Neuronal stem cell (in vitro differentiated cells): ENCODE results near the gene ASS1.

ENCODE experiments used
- DNase-seq: peaks from one replicate; pipeline ENCODE4 v3.0.0-alpha.2; 2013; ENCODE audit warnings: low spot score
- H2AFZ ChIP-seq: one replicate; pipeline ENCODE4 v1.6.1; 2013; ENCODE audit warnings: mild to moderate bottlenecking, low read length, inconsistent platforms
- H2AK5ac ChIP-seq: 2 replicates; pipeline ENCODE4 v1.6.1; 2013; ENCODE audit warnings: low read depth, mild to moderate bottlenecking, inconsistent platforms, low read length, moderate library complexity, mixed read lengths
- H2BK120ac ChIP-seq: 2 replicates; pipeline ENCODE4 v1.6.1; 2013; ENCODE audit warnings: low read depth, mild to moderate bottlenecking, inconsistent platforms, low read length, moderate library complexity, mixed read lengths
- H2BK12ac ChIP-seq: one replicate; pipeline ENCODE4 v1.6.1; 2013; ENCODE audit warnings: low read length, inconsistent platforms
- H2BK15ac ChIP-seq: 2 replicates; pipeline ENCODE4 v1.6.1; 2013; ENCODE audit warnings: mild to moderate bottlenecking, low read length, inconsistent platforms, mixed read lengths
- H2BK5ac ChIP-seq: one replicate; pipeline ENCODE4 v1.6.1; 2013; ENCODE audit warnings: inconsistent platforms, mild to moderate bottlenecking, low read length, moderate library complexity
- H3K14ac ChIP-seq: one replicate; pipeline ENCODE4 v1.6.1; 2013; ENCODE audit warnings: low read length, inconsistent platforms
- H3K18ac ChIP-seq: 2 replicates; pipeline ENCODE4 v1.6.1; 2013; ENCODE audit warnings: low read length, inconsistent platforms
- H3K23ac ChIP-seq: 2 replicates; pipeline ENCODE4 v1.6.1; 2013; ENCODE audit warnings: low read depth, mild to moderate bottlenecking, mixed read lengths, low read length, inconsistent platforms; ENCODE audit not compliant: poor library complexity
- H3K27ac ChIP-seq: replicated peaks from 3 replicates; pipeline ENCODE4 v1.5.1; 2013; ENCODE audit warnings: low read length, inconsistent platforms
- H3K27me3 ChIP-seq, 3 experiments: 2 replicates each; pipeline ENCODE4 v1.6.1; 2013; ENCODE audit warnings: low read length in 3 of 3, mild to moderate bottlenecking in 2 of 3, inconsistent platforms in 1 of 3, low read depth in 1 of 3, mixed read lengths in 1 of 3, moderate library complexity in 1 of 3; ENCODE audit not compliant: control insufficient read depth in 3 of 3, insufficient read depth in 3 of 3
- H3K36me3 ChIP-seq, 2 donors: replicated peaks in 1 of 2; 2 replicates each; pipeline ENCODE4 v1.6.1; 2013; ENCODE audit warnings: low read length in 2 of 2; ENCODE audit not compliant: control insufficient read depth in 2 of 2, insufficient read depth in 2 of 2
- H3K4ac ChIP-seq: 2 replicates; pipeline ENCODE4 v1.6.1; 2013; ENCODE audit warnings: inconsistent platforms, mild to moderate bottlenecking, low read length, moderate library complexity
- H3K4me1 ChIP-seq, 2 donors: 1 replicate in 1 of 2; 2 replicates in 1 of 2; pipeline ENCODE4 v1.6.1; 2013; ENCODE audit warnings: low read length in 2 of 2, low read depth in 1 of 2; ENCODE audit not compliant: control insufficient read depth in 2 of 2, insufficient read depth in 1 of 2
- H3K4me2 ChIP-seq: one replicate; pipeline ENCODE4 v1.6.1; 2013; ENCODE audit warnings: mild to moderate bottlenecking, low read length, inconsistent platforms; ENCODE audit not compliant: insufficient read depth, poor library complexity, severe bottlenecking
- H3K4me3 ChIP-seq, 2 donors: 2 replicates each; pipeline ENCODE4 v1.5.1; 2013; ENCODE audit warnings: low read length in 2 of 2, mild to moderate bottlenecking in 2 of 2, inconsistent platforms in 1 of 2, moderate library complexity in 1 of 2
- H3K79me1 ChIP-seq: one replicate; pipeline ENCODE4 v1.6.1; 2013; ENCODE audit warnings: low read depth, mild to moderate bottlenecking, inconsistent platforms, low read length, moderate library complexity
- H3K9ac ChIP-seq: one replicate; pipeline ENCODE4 v1.6.1; 2013; ENCODE audit warnings: mild to moderate bottlenecking, low read depth, low read length, inconsistent platforms; ENCODE audit not compliant: poor library complexity
- H3K9me3 ChIP-seq, 2 donors: replicated peaks in 1 of 2; 2 replicates each; pipeline versions ENCODE3 to v1.6.1; 2013; ENCODE audit warnings: low read length in 2 of 2, mild to moderate bottlenecking in 2 of 2, inconsistent platforms in 1 of 2, low read depth in 1 of 2, mixed read lengths in 1 of 2, moderate library complexity in 1 of 2; ENCODE audit not compliant: control insufficient read depth in 2 of 2, insufficient read depth in 1 of 2
- H4K8ac ChIP-seq: one replicate; pipeline ENCODE4 v1.6.1; 2013; ENCODE audit warnings: low read depth, mild to moderate bottlenecking, inconsistent platforms, low read length, moderate library complexity
- H4K91ac ChIP-seq: one replicate; pipeline ENCODE4 v1.6.1; 2013; ENCODE audit warnings: low read length, low read depth, mild to moderate bottlenecking, inconsistent platforms; ENCODE audit not compliant: poor library complexity
- WGBS, 2 donors: extraction: QIAGEN DNeasy Blood & Tissue Kit; methylation state at CpG; one replicate each; pipeline ENCODE4 v1.1.7; 2013; ENCODE audit warnings: missing lambda C conversion rate in 2 of 2, mixed read lengths in 1 of 2; ENCODE audit not compliant: insufficient read length in 2 of 2, insufficient replicate concordance in 1 of 2; ENCODE audit errors: extremely low coverage in 2 of 2; 5-methylcytosine and 5-hydroxymethylcytosine counted together

ASS1 gene

GRCh38 chr9:130488621-130489330 lies 44.0 kb downstream of the ASS1 start:
- WGBS, 2 donors, result no CpG with 5 or more reads among the region's 18 CpGs

GRCh38 chr9:130490981-130491380 lies 46.2 kb downstream of the ASS1 start:
- Histone ChIP-seq H2BK120ac (no peak overlapping the region), H3K4ac (no peak overlapping the region), H2BK12ac (no peak overlapping the region), H2AK5ac (no peak overlapping the region), H3K27me3 (peaks cover 0 to 32% (median 0%) of the 10 kb centered on the region in 3 experiments), H3K27ac (no peak overlapping the region), H3K23ac (no peak overlapping the region), H3K9ac (no peak overlapping the region), H3K18ac (no peak overlapping the region), H3K36me3 (peaks cover 0 to 1% of the 10 kb centered on the region in 2 donors), H2BK15ac (peak overlapping the region; percentile 68), H2BK5ac (peak overlapping the region; percentile 15), H4K91ac (no peak overlapping the region), H3K79me1 (no peaks in the 10 kb centered on the region), H3K9me3 (peaks cover 6 to 9% of the 10 kb centered on the region in 2 donors), H2AFZ (no peak overlapping the region), H4K8ac (no peak overlapping the region), H3K4me1 (peaks cover 0 to 5% of the 10 kb centered on the region in 2 donors), H3K4me2 (no peak overlapping the region), H3K14ac (no peak overlapping the region), H3K4me3 (no peak overlapping the region)
- no CpG with 5 or more reads among the region's 19 CpGs for WGBS, 2 donors
- no peak for DNase-seq

More at GRCh38 chr9:130488621-130489330, 44.0 kb downstream of the ASS1 start:
- Histone ChIP-seq H3K14ac (peak overlapping the region; percentile 31), H3K4me2 (no peak overlapping the region), H2AFZ (no peak overlapping the region), H2BK5ac (peak overlapping the region; percentile 7), H3K4ac (no peak overlapping the region), H3K79me1 (no peaks in the 10 kb centered on the region), H3K18ac (peak overlapping the region; percentile 40), H3K9me3 (no peaks in the 10 kb centered on the region), H2BK120ac (peak overlapping the region; percentile 37), H3K4me1 (peaks cover 0 to 5% of the 10 kb centered on the region in 2 donors), H4K8ac (no peak overlapping the region), H2AK5ac (peak overlapping the region; percentile 83), H2BK12ac (no peak overlapping the region), H3K9ac (no peak overlapping the region), H3K27me3 (peaks cover 0 to 54% (median under 1%) of the 10 kb centered on the region in 3 experiments), H3K27ac (no peak overlapping the region), H4K91ac (no peak overlapping the region), H3K23ac (peak overlapping the region; percentile 34), H3K4me3 (no peak overlapping the region), H2BK15ac (no peak overlapping the region), H3K36me3 (no peaks in the 10 kb centered on the region)
- no peak for DNase-seq

GRCh38 chr9:130491830-130492482 lies 47.2 kb downstream of the ASS1 start:
- no peak overlapping the region for H2AFZ ChIP-seq
- peak overlapping the region; percentile 49 for H2BK120ac ChIP-seq
- DNase-seq, result no peak
- no peak overlapping the region for H4K8ac ChIP-seq
- no peak overlapping the region for H3K4ac ChIP-seq
- peaks cover 6 to 9% of the 10 kb centered on the region in 2 donors for H3K9me3 ChIP-seq
- no CpG with 5 or more reads among the region's 15 CpGs for WGBS, 2 donors
- peaks cover 0 to 23% (median 0%) of the 10 kb centered on the region in 3 experiments for H3K27me3 ChIP-seq
- no peak overlapping the region for H2BK5ac ChIP-seq
- no peak overlapping the region for H3K14ac ChIP-seq
- H3K23ac ChIP-seq, result no peak overlapping the region
- peaks cover 0 to 1% of the 10 kb centered on the region in 2 donors for H3K36me3 ChIP-seq
- peak overlapping the region; percentile 49 for H2AK5ac ChIP-seq
- H3K4me3 ChIP-seq, result no peak overlapping the region
- peak overlapping the region; percentile 38 for H3K18ac ChIP-seq
- no peak overlapping the region for H3K27ac ChIP-seq
- no peak overlapping the region for H4K91ac ChIP-seq
- no peak overlapping the region for H2BK12ac ChIP-seq
- H3K4me1 ChIP-seq, result peaks cover 0 to 8% of the 10 kb centered on the region in 2 donors
- H3K79me1 ChIP-seq, result no peaks in the 10 kb centered on the region
- H3K9ac ChIP-seq, result no peak overlapping the region
- H3K4me2 ChIP-seq, result no peak overlapping the region
- no peak overlapping the region for H2BK15ac ChIP-seq

- Histone ChIP-seq H2AK5ac (peak overlapping the region; percentile 49), H2BK5ac (no peak overlapping the region), H3K27ac (no peak overlapping the region), H2AFZ (no peak overlapping the region), H2BK120ac (peak overlapping the region; percentile 88), H3K4me2 (no peak overlapping the region), H2BK15ac (peak overlapping the region; percentile 77), H3K27me3 (peaks cover 0 to 20% (median 0%) of the 10 kb centered on the region in 3 experiments), H3K4me1 (peaks cover 0 to 12% of the 10 kb centered on the region in 2 donors), H3K9ac (no peak overlapping the region), H3K9me3 (peaks cover 6 to 9% of the 10 kb centered on the region in 2 donors), H3K23ac (no peak overlapping the region), H4K8ac (no peak overlapping the region), H3K18ac (peak overlapping the region; percentile 31), H2BK12ac (no peak overlapping the region), H3K4ac (no peak overlapping the region), H3K14ac (no peak overlapping the region), H3K79me1 (no peaks in the 10 kb centered on the region), H3K36me3 (peaks cover 0 to 1% of the 10 kb centered on the region in 2 donors), H3K4me3 (no peak overlapping the region), H4K91ac (no peak overlapping the region)
- DNase-seq, result no peak
- WGBS, 2 donors, result no CpG with 5 or more reads among the region's 7 CpGs
Observed at GRCh38 chr9:130493021-130493420, 48.3 kb downstream of the ASS1 start.
